ENCODE data around the gene DISC1.

Gene DISC1

DNA sequence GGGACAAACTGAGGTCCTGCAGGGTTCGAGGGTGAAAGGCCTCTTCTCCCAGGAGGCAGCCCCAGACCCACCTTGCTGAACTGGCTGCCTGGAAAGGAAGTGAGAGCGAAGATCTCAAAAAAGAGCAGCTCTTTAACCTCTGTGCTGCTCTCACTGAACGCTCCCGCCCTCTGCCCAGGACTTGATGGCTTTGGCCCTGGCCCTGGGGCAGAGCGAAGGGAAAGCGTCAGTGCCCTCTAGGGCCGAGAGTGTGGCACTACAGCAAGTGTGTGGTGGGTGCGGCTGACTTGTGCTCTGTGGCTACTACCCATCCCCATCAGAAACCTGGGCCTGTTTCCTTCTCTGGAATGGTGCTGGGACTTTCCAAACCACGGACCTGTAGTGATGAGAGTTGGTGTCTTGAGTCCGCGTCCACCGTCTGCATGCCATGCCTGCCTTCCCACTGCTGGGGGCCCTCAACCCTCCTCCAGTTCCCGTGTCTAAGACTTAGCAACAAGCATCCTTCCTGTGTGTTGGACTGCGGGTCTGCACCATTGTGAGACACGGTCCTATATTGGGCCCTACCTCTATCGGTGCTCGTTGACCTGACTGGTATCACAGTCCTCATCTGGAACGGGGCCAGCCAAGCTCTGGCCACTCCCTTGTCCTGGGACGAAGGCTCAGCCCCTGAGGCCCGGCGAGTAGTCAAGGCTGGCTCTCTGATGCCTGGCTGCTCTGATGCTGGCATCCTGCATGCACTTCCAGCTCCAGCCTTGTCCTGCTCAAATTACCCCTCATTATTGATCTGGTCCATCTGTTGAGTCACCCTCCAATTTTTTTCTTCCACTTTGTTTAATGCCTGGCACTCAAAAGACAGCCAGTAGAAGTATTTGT, 180.3 kb downstream of the DISC1 start:
- DNase-seq (ENCODE audit: low read depth in 2 of 3, low spot score in 2 of 3) = peak; percentile 9 to 20 (median 10)

- no peak for DNase-seq (ENCODE audit: low read depth in 2 of 3, low spot score in 2 of 3)
These were observed 181.0 kb downstream of the DISC1 start for GRCh38 chr1:231807541-231807940.

- DNase-seq (ENCODE audit: low read depth in 2 of 3, low spot score in 2 of 3) = no peak
These were observed 181.5 kb downstream of the DISC1 start for GRCh38 chr1:231808116-231808515.

DNA sequence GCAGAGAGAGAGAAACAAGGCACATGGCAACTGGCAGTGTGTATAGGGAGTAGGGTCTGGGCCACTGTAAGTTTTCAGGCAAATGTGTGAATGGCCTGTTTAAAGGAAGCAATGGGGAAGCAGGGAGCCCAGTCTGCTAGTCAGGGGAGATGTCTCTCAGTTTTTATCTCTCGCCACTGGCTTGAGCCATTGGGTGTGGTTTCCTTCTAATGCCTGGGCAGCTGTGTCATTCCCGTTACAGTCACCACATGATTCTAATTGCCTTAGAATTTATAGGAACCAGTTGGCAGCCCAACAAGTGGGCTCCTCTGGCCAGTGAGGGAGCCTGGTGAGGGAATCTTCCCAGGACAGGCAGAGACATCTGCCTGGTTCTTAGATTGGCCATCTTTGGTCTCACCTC, 182.4 kb downstream of the DISC1 start:
- no peak for DNase-seq (ENCODE audit: low read depth in 2 of 3, low spot score in 2 of 3)

GRCh38 chr1:231810415-231810814, 183.8 kb downstream of the DISC1 start:
- no peak for DNase-seq (ENCODE audit: low read depth in 2 of 3, low spot score in 2 of 3)

GRCh38 chr1:231814021-231814420, 187.4 kb downstream of the DISC1 start:
- no peak for DNase-seq (ENCODE audit: low read depth in 2 of 3, low spot score in 2 of 3)

DNA sequence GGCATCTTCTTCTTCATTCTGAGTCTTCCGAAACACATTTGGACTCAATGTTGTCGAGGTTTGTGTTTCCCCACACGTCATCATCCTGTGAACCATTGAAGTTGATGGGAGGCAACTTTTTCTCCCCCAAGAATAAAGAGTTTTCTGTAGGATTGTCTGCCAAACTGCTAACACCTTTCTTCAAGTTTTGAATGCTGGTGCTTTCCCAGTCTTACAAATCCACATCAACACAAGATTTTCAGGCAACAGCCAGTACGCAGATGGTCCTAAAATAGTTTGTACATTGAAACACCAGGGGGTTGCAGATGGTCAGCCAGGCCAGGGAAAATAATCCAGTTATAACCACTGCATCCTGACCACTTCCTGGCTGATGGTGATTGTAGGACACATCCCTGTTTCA, 187.9 kb downstream of the DISC1 start:
- DNase-seq (ENCODE audit: low read depth in 2 of 3, low spot score in 2 of 3) = no peak

DNA sequence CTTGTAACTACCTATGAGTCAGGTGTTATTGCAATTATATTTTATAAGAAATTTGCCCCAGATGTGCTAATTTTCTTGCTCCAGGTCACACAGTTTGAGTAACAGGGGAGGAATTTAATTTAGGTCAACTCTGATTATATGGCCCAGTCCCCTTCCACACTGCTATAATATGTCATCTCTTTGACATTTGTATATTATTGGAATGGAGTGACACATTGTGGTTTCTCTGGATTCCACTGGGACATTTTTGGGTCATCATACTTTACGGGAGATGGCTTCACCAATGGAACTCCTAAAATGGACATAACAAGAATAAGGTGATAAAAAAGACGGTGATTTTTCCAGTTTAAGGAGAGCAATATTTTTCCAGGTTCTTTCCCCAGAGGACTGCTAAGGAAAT, 191.2 kb downstream of the DISC1 start:
- DNase-seq (ENCODE audit: low read depth in 2 of 3, low spot score in 2 of 3) = no peak

GRCh38 chr1:231818337-231818736, 191.7 kb downstream of the DISC1 start:
- no peak for DNase-seq (ENCODE audit: low read depth in 2 of 3, low spot score in 2 of 3)

DNA sequence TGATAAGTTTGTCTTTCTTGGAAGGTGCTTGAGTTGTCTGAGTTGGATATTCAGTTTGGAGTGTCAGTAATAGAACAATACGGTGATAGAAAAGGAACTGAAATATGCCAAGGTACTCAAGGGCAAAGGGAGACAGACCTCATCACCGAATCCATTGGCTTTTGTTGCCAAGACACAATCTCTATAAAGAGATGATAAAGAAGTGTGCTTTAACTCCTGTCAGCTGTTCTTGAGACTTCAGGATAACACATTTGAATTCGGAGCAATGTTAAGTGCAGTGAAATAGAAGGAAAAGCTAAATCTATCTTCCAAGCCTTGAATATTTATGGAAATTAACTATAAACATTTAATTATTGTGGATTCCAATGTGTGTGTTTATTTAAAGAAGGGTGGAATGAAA, 194.7 kb downstream of the DISC1 start:
- DNase-seq (ENCODE audit: low read depth in 2 of 3, low spot score in 2 of 3) = no peak

GRCh38 chr1:231822041-231822440, 195.5 kb downstream of the DISC1 start:
- DNase-seq (ENCODE audit: low read depth in 2 of 3, low spot score in 2 of 3) = no peak

GRCh38 chr1:231826566-231826965, 200.0 kb downstream of the DISC1 start:
- DNase-seq (ENCODE audit: low read depth in 2 of 3, low spot score in 2 of 3) = no peak

DNA sequence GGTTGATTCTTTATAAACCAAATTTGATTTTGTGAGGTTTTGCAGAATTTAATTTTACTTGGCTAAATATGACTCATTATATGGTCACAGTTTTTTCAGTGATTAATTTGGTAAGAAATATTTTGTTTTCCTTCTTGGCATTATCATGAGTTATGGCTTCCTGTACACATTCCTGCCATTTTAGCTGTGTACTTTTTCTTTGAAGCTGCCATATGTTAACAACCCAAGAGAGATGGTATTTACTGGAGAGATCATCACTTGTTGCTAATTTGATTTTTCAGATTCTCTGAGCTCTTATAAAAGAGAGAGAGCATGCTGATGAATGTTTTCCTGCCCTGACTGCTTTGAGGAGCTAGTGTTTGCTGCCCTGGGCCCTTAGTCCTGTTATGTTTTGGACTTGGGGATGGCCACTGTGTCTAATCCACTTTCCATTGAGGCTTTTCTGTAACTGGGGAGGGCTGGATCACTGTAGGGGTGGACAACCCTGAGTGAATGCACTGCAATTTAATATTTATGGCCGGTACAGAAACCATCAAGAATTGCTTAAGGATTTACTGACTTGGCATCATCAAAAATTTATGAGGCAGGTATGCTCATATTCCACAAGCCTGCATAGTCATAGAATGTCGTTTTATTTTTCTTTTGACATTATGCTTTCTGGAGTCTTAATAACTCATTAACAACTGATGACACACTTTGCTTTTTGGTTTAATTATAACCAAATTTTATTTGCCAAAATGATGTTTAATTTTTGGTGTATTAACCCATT, 200.9 kb downstream of the DISC1 start:
- no peak for DNase-seq (ENCODE audit: low read depth in 2 of 3, low spot score in 2 of 3)

DNA sequence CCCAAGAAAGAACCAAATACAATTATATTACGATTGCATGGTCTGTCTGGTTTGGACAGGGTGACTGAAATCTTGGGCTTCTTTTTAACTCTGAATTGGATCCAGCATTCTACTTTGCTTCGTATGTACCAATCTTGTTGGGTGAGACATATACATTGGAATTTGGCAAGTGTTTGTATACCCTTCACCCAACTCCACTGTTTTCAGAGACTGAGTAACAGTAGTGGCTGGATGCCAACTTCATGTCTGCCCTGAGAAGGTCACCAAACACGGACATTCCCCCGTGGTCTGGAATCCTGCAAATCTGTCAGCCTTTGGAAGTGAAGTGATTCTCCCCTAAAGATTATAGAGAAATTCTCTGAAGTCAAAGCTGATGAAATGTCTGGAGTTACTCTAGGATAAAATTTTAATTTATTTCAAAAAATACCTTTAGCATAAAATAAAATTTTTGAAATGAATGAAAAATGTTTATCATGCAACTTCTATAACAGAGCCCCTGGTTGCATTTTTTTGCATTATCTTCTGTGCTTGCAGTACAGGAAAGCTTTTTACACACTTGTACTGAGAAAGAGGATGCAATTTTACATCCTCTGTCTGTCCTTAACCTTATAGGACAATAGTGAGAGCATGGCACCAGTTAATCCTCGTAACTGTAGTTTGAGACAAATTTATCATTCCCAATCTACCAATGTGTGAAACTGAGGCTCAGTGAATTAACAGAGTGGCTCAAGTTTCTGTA, 201.8 kb downstream of the DISC1 start:
- no peak for DNase-seq (ENCODE audit: low read depth in 2 of 3, low spot score in 2 of 3)

GRCh38 chr1:231829332-231829731, 202.7 kb downstream of the DISC1 start:
- DNase-seq (ENCODE audit: low read depth in 2 of 3, low spot score in 2 of 3) = no peak

- DNase-seq (ENCODE audit: low read depth in 2 of 3, low spot score in 2 of 3) = no peak
These were observed 209.8 kb downstream of the DISC1 start for GRCh38 chr1:231836227-231836893.

DNA sequence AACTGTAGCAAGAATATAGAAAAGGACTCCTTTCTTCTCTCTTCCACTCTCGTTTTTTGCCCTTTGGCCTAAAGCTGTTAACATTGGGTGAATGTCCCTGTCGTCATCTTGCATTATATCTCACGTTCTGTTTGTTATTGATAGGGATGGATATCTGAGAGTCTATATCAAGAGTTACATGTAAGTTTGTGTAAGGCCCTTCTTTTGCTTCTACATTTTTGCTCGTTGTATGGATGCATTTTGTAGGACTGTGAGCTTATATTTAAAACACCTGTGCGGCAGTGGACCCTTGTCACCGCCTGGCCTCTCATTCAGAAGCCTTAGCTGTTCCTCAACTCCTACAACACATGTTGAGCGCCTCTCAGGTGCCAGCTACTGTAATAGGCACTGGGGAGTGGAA, 211.9 kb downstream of the DISC1 start:
- DNase-seq (ENCODE audit: low read depth in 2 of 3, low spot score in 2 of 3) = no peak

GRCh38 chr1:231839999-231840398, 213.4 kb downstream of the DISC1 start:
- no peak for DNase-seq (ENCODE audit: low read depth in 2 of 3, low spot score in 2 of 3)

DNA sequence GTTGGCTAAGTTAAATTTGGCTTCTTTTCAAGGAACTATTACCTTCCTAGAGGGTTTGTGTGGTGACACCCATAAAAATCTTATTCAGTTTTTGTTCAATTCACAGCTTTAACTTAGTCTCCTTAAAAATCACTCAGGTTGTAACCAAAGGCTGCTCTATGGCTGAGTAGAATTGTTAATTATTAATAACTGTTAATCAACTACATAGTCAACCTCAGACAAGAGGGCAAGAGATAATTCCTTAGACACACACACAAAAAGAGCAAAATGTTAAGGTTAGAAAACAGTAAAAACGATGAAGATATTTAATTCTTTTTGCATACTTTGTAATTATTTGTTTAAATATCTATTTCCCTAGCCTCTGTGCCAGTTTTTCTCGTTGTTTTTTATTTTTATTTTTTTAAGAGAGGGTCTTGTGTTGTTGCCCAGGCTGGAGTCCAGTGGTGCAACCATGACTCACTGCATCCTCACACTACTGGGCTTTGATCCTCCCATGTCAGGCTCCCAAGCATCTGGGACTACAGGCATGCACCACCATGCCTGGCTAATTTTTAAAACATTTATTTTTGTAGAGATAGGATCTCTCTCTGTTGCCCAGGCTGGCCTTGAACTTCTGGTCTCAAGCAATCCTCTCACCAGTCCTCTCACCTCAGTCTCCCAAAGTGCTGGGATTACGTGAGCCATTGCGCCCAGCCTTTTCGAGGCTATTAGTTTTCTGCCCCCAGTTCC, 215.2 kb downstream of the DISC1 start:
- no peak for DNase-seq (ENCODE audit: low read depth in 2 of 3, low spot score in 2 of 3)

DNA sequence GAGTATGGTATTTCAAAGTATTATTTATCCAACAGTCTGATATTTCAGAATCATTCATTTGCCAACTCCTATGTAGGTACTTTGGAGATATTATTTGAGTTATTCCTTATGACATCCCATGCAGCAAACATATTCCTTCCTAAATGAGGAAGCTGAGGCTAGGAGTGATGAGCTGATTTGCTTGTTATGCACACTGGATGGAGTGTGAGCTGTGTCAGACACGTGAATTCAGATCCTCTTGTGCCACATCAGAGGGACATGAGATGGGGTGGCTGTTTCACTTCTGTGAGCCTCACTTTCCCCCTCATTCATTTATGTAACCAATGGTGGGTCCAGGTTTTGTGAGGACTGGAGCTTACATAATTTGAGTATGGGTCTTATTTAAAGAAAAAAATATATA, 215.9 kb downstream of the DISC1 start:
- no peak for DNase-seq (ENCODE audit: low read depth in 2 of 3, low spot score in 2 of 3)
